ENCODE data around the gene ROBO1. TPM values are rescaled to one million over a fixed set of nuclear protein-coding genes. Genes with fewer than 3 reads are reported as not detected.

ROBO1 gene
- total and polyA plus RNA-seq, 2 of the 8 experiments (the other 6 are each of a cell fraction or from before 2014, with no cell fraction given): 51.4 to 91.0 TPM

- no peak for FAIRE-seq
- no peak overlapping the region for H2BK5ac ChIP-seq (ENCODE audit: low read depth, low read length)
- no peak overlapping the region for H3K56ac ChIP-seq (replicated peaks; ENCODE audit: insufficient read length, low read depth, low read length)
These were observed 114.5 kb downstream of the ROBO1 start for GRCh38 chr3:79653266-79653830.

More at GRCh38 chr3:79653266-79653830, 114.5 kb downstream of the ROBO1 start:
- H2BK120ac ChIP-seq (replicated peaks; ENCODE audit: low read depth, low read length): no peak overlapping the region
- no peak overlapping the region for H2AK5ac ChIP-seq (ENCODE audit: low read depth, low read length)
- H3K36me3 ChIP-seq (ENCODE audit: control insufficient read depth in 2 of 4, insufficient read depth in 4 of 4, low read length in 3 of 4): no peaks in the 10 kb centered on the region
- no peak overlapping the region for H4K8ac ChIP-seq (ENCODE audit: extremely low read depth, insufficient read depth, low read length)
- no peak overlapping the region for H3K4me3 ChIP-seq (ENCODE audit: extremely low read depth in 1 of 4, insufficient read depth in 2 of 4, low read depth in 3 of 4, low read length in 4 of 4)
- TF ChIP-seq CREB1 (IDR thresholded peaks at IDR 0.05) (no peak), SP1 (IDR thresholded peaks at IDR 0.05; ENCODE audit: low read depth, low read length) (no peak), SP4 (IDR thresholded peaks at IDR 0.05; ENCODE audit: low read length) (no peak), SAP30 (IDR thresholded peaks at IDR 0.05; ENCODE audit: insufficient read depth, insufficient replicate concordance, low read length) (no peak)
- H2AFZ ChIP-seq (ENCODE audit: low read length): no peak overlapping the region
- H4K5ac ChIP-seq (ENCODE audit: insufficient read length, low read depth, low read length): no peak overlapping the region
- H3K23ac ChIP-seq (ENCODE audit: insufficient read length): no peak overlapping the region
- H3K79me2 ChIP-seq (ENCODE audit: control insufficient read depth in 1 of 2, insufficient read depth in 2 of 2, low read length in 2 of 2): no peaks in the 10 kb centered on the region
- H3K27me3 ChIP-seq (replicated peaks in 1 of 4; ENCODE audit: control insufficient read depth in 3 of 4, extremely low read depth in 1 of 4, insufficient read depth in 3 of 4, low read length in 3 of 4): no peaks in the 10 kb centered on the region
- DNase-seq (ENCODE audit: low read depth in 1 of 2, low spot score in 2 of 2): no peak
- H2BK15ac ChIP-seq (ENCODE audit: low read length): no peak overlapping the region
- ChIA-PET CTCF (ENCODE audit: partially characterized antibody) (interaction anchor here (0.5 kb wide), 1 partner anchor 928 kb away, joined by 4 read pairs; no protein-coding TSS in a partner anchor), POLR2A (ENCODE audit: partially characterized antibody) (no interaction called here)
- no peaks in the 10 kb centered on the region for H4K20me1 ChIP-seq (replicated peaks in 1 of 2; ENCODE audit: control insufficient read depth in 1 of 2, insufficient read depth in 2 of 2, low read length in 2 of 2)
- H3K79me1 ChIP-seq (ENCODE audit: low read depth, low read length): no peaks in the 10 kb centered on the region
- H3K9ac ChIP-seq (replicated peaks in 1 of 4; ENCODE audit: extremely low read depth in 1 of 4, low read depth in 3 of 4, low read length in 3 of 4): no peak overlapping the region
- no peak overlapping the region for H4K91ac ChIP-seq (replicated peaks; ENCODE audit: insufficient read length, low read length)
- no peak overlapping the region for H3K18ac ChIP-seq (ENCODE audit: extremely low read depth, low read length)
- no peaks in the 10 kb centered on the region for H3K23me2 ChIP-seq (ENCODE audit: low read depth, low read length)
- no peak overlapping the region for H3K27ac ChIP-seq (ENCODE audit: low read depth, low read length)
- no peak overlapping the region for H2BK20ac ChIP-seq (ENCODE audit: low read length)
- H3K14ac ChIP-seq (ENCODE audit: insufficient read length): no peak overlapping the region
- H3K4me2 ChIP-seq (ENCODE audit: insufficient read depth in 1 of 2, low read depth in 2 of 2, low read length in 2 of 2): no peak overlapping the region
- WGBS, 2 experiments (ENCODE audit: extremely low coverage in 1 of 2, insufficient coverage in 1 of 2, insufficient read length in 1 of 2, insufficient replicate concordance in 2 of 2, low coverage in 1 of 2, low lambda C conversion rate in 2 of 2, missing lambda C conversion rate in 1 of 2): 78% methylated on average over 4 of the region's 4 CpGs; no CpG with 5 or more reads in 1 of the 2 experiments
- no peak overlapping the region for H3K4ac ChIP-seq (replicated peaks; ENCODE audit: insufficient read length, low read depth, low read length)
- no peaks in the 10 kb centered on the region for H3K9me3 ChIP-seq (ENCODE audit: insufficient read depth in 2 of 2, low read depth in 1 of 2, low read length in 1 of 2)
- no peaks in the 10 kb centered on the region for H3K4me1 ChIP-seq (replicated peaks in 1 of 4; ENCODE audit: control insufficient read depth in 3 of 4, insufficient read depth in 4 of 4, low read length in 3 of 4)
- H2BK12ac ChIP-seq (ENCODE audit: low read depth, low read length): no peak overlapping the region
